HepG2 (cell line): ENCODE measurements around the gene CORO1C. TPM values are rescaled to one million over a fixed set of nuclear protein-coding genes. Genes with fewer than 3 reads are reported as not detected.

ENCODE experiments used
- AKAP8 ChIP-seq: sonication (generic); formaldehyde crosslinking; IDR thresholded peaks from 2 replicates; pipeline ENCODE4 v1.5.1; 2020; ENCODE audit warnings: mild to moderate bottlenecking, missing genetic modification reagents
- ATF7-NPFF ChIP-seq: sonication (generic); formaldehyde crosslinking; IDR thresholded peaks from 2 replicates; pipeline ENCODE4 v1.8.1; 2023; ENCODE audit warnings: mild to moderate bottlenecking, low read depth, missing genetic modification reagents, moderate library complexity
- CREBL2 ChIP-seq: sonication (generic); formaldehyde crosslinking; IDR thresholded peaks from 2 replicates; pipeline ENCODE4 v1.8.1; 2023; ENCODE audit warnings: missing genetic modification reagents, mild to moderate bottlenecking, borderline replicate concordance
- FOXM1 ChIP-seq: sonication (generic); formaldehyde crosslinking; IDR thresholded peaks from 2 replicates; pipeline ENCODE4 v1.5.0; 2020; ENCODE audit warnings: missing genetic modification reagents
- KDM4B ChIP-seq: sonication (generic); formaldehyde crosslinking; IDR thresholded peaks from 2 replicates; pipeline ENCODE4 v1.4.0; 2020; ENCODE audit warnings: missing genetic modification reagents
- NFE2L2 ChIP-seq: fragments of 150-350 bp; IDR thresholded peaks from 2 replicates; pipeline ENCODE4 v1.6.1; 2014; ENCODE audit warnings: low read length
- NR3C1 ChIP-seq: sonication (generic); formaldehyde crosslinking; IDR thresholded peaks from 2 replicates; pipeline ENCODE4 v1.4.0; 2020; ENCODE audit warnings: missing genetic modification reagents
- PRDM4 ChIP-seq: sonication (generic); formaldehyde crosslinking; IDR thresholded peaks from 2 replicates; pipeline ENCODE4 v1.9.0; 2021; ENCODE audit warnings: missing genetic modification reagents, borderline replicate concordance
- RAD51 ChIP-seq: fragments of 450-650 bp; IDR thresholded peaks from 2 replicates; pipeline ENCODE4 v1.6.1; 2016; ENCODE audit warnings: borderline replicate concordance
- TRIM24 ChIP-seq: sonication (generic); formaldehyde crosslinking; IDR thresholded peaks from 2 replicates; pipeline ENCODE4 v1.8.0; 2022; ENCODE audit warnings: mild to moderate bottlenecking, missing genetic modification reagents
- ZNF253 ChIP-seq: sonication (generic); formaldehyde crosslinking; IDR thresholded peaks from 2 replicates; pipeline ENCODE4 v1.8.0; 2022; ENCODE audit warnings: mild to moderate bottlenecking, missing genetic modification reagents, borderline replicate concordance
- ZNF260 ChIP-seq: sonication (generic); formaldehyde crosslinking; IDR thresholded peaks from 2 replicates; pipeline ENCODE4 v1.4.0; 2020; ENCODE audit warnings: missing genetic modification reagents, low read depth, mild to moderate bottlenecking, borderline replicate concordance
- ZNF296 ChIP-seq: sonication (generic); formaldehyde crosslinking; conservative IDR thresholded peaks from 2 replicates; pipeline ENCODE4 v1.5.0; 2020; ENCODE audit warnings: mild to moderate bottlenecking, missing genetic modification reagents
- ZNF350 ChIP-seq: sonication (generic); formaldehyde crosslinking; IDR thresholded peaks from 2 replicates; pipeline ENCODE4 v1.4.0; 2020; ENCODE audit warnings: mild to moderate bottlenecking, low read depth, missing genetic modification reagents, borderline replicate concordance
- ZNF7 ChIP-seq: IDR thresholded peaks from 2 replicates; pipeline ENCODE4 v1.6.1; 2016; ENCODE audit warnings: missing biosample characterization, missing genetic modification reagents
- ZNF788 ChIP-seq: sonication (generic); formaldehyde crosslinking; IDR thresholded peaks from 2 replicates; pipeline ENCODE4 v1.5.0; 2020; ENCODE audit warnings: mild to moderate bottlenecking, missing genetic modification reagents, borderline replicate concordance
- polyA plus RNA-seq, 8 experiments: library from polyadenylated mRNA; depleted of rRNA in 3 of 8; stranded (reverse) in 7 of 8; unstranded in 1 of 8; fragments of >200 nt; fragmentation: Illumina TruSeq in 4 of 8; extraction: Trizol in 4 of 8; gene quantifications; 2 replicates each; pipeline versions ENCODE4 v1.2.1 to v1.2.3, GENCODE V29; 2011 to 2016; ENCODE audit warnings: low read depth in 4 of 8, missing spikeins in 1 of 8, mixed read lengths in 1 of 8; ENCODE audit not compliant: insufficient read depth in 1 of 8
- total RNA-seq, 5 experiments: library from RNA; depleted of rRNA; stranded (reverse); fragments of >200 nt; fragmentation: Illumina TruSeq; extraction: Trizol; gene quantifications; 2 replicates each; pipeline ENCODE4 v1.2.3, GENCODE V29; 2016; ENCODE audit warnings: low read depth in 1 of 5
- TF ChIP-seq, protein P1 (sequence below): sonication (generic); formaldehyde crosslinking; IDR thresholded peaks from 2 replicates; pipeline ENCODE4 v1.5.1; 2020; ENCODE audit warnings: missing genetic modification reagents, mild to moderate bottlenecking, borderline replicate concordance
- TF ChIP-seq, protein P2 (sequence below): sonication (generic); formaldehyde crosslinking; IDR thresholded peaks from 2 replicates; pipeline ENCODE4 v1.5.0; 2020; ENCODE audit warnings: missing genetic modification reagents, mild to moderate bottlenecking, borderline replicate concordance
- TF ChIP-seq, protein P3 (sequence below): sonication (generic); formaldehyde crosslinking; IDR thresholded peaks from 2 replicates; pipeline ENCODE4 v1.8.0; 2022; ENCODE audit warnings: mild to moderate bottlenecking, missing genetic modification reagents; ENCODE audit not compliant: insufficient replicate concordance
- TF ChIP-seq, protein P4 (sequence below): IDR thresholded peaks from 2 replicates; pipeline ENCODE4 v1.6.1; 2016; ENCODE audit warnings: missing compliant biosample characterization, missing genetic modification reagents, borderline replicate concordance

The CORO1C gene
- total and polyA plus RNA-seq, 2 of the 13 experiments (the other 11 are each of a cell fraction or from before 2014, with no cell fraction given): 73.7 to 131 TPM

DNA sequence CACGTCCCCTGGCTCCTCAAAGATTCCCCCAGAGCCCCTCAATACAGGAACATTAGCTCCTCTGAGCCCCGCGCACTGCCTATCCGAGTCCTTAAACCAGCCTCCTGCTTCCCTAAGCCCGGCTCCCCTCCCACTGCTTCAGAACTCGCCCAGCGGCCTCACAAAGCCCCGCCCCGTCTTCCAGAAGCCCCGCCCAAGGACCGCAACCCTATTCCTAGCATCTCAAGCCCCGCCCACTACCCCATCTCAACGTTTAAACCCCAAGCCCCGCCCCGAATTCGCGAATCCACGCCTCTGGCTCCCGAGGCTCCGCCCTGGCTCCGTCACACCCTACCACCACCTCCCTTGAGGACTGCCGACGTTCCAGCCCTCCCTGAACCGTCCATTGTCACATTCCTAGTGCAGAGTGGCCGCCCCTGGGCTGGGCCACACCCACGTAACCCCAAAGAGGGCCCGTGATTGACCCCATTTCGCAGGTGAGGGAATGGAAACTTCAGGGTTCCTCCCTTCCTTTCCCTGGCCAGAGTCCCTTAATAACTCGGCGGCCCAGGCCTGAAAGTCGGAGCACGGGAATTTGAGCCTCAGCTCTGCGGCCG is 646 bp upstream of the CORO1C start (continued):
- TF ChIP-seq, protein P1, sequence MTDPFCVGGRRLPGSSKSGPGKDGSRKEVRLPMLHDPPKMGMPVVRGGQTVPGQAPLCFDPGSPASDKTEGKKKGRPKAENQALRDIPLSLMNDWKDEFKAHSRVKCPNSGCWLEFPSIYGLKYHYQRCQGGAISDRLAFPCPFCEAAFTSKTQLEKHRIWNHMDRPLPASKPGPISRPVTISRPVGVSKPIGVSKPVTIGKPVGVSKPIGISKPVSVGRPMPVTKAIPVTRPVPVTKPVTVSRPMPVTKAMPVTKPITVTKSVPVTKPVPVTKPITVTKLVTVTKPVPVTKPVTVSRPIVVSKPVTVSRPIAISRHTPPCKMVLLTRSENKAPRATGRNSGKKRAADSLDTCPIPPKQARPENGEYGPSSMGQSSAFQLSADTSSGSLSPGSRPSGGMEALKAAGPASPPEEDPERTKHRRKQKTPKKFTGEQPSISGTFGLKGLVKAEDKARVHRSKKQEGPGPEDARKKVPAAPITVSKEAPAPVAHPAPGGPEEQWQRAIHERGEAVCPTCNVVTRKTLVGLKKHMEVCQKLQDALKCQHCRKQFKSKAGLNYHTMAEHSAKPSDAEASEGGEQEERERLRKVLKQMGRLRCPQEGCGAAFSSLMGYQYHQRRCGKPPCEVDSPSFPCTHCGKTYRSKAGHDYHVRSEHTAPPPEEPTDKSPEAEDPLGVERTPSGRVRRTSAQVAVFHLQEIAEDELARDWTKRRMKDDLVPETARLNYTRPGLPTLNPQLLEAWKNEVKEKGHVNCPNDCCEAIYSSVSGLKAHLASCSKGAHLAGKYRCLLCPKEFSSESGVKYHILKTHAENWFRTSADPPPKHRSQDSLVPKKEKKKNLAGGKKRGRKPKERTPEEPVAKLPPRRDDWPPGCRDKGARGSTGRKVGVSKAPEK (CRISPR knock-in tag): no peak
- TF ChIP-seq TRIM24 (CRISPR knock-in tag) (no peak), ZNF350 (CRISPR knock-in tag) (peak; percentile 72), ZNF253 (CRISPR knock-in tag) (no peak), RAD51 (no peak), PRDM4 (no peak), ATF7-NPFF (CRISPR knock-in tag) (no peak), NFE2L2 (no peak), KDM4B (CRISPR knock-in tag) (no peak), ZNF260 (no peak), NR3C1 (no peak), CREBL2 (CRISPR knock-in tag) (no peak), ZNF7 (CRISPR knock-in tag) (no peak), FOXM1 (CRISPR knock-in tag) (no peak), ZNF296 (CRISPR knock-in tag) (no peak), ZNF788 (0 out of 2 replicates have a peak, but pooled peaks have one; percentile 14), AKAP8 (CRISPR knock-in tag) (no peak)
- TF ChIP-seq, protein P2, sequence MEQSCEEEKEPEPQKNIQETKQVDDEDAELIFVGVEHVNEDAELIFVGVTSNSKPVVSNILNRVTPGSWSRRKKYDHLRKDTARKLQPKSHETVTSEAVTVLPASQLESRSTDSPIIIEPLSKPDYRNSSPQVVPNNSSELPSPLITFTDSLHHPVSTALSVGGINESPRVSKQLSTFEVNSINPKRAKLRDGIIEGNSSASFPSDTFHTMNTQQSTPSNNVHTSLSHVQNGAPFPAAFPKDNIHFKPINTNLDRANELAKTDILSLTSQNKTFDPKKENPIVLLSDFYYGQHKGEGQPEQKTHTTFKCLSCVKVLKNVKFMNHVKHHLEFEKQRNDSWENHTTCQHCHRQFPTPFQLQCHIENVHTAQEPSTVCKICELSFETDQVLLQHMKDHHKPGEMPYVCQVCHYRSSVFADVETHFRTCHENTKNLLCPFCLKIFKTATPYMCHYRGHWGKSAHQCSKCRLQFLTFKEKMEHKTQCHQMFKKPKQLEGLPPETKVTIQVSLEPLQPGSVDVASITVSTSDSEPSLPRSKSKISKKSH (CRISPR knock-in tag): no peak
- TF ChIP-seq, protein P3, sequence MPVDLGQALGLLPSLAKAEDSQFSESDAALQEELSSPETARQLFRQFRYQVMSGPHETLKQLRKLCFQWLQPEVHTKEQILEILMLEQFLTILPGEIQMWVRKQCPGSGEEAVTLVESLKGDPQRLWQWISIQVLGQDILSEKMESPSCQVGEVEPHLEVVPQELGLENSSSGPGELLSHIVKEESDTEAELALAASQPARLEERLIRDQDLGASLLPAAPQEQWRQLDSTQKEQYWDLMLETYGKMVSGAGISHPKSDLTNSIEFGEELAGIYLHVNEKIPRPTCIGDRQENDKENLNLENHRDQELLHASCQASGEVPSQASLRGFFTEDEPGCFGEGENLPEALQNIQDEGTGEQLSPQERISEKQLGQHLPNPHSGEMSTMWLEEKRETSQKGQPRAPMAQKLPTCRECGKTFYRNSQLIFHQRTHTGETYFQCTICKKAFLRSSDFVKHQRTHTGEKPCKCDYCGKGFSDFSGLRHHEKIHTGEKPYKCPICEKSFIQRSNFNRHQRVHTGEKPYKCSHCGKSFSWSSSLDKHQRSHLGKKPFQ (CRISPR knock-in tag): no peak
- TF ChIP-seq, protein P4, sequence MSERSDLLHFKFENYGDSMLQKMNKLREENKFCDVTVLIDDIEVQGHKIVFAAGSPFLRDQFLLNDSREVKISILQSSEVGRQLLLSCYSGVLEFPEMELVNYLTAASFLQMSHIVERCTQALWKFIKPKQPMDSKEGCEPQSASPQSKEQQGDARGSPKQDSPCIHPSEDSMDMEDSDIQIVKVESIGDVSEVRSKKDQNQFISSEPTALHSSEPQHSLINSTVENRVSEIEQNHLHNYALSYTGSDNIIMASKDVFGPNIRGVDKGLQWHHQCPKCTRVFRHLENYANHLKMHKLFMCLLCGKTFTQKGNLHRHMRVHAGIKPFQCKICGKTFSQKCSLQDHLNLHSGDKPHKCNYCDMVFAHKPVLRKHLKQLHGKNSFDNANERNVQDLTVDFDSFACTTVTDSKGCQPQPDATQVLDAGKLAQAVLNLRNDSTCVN (CRISPR knock-in tag): no peak
